ENCODE measurements around the gene TMEM91.
"Not testable (repeated sequence)": the region's sequence is repeated elsewhere in the genome, so short reads cannot be mapped to it uniquely, and the experiment has no call there.

TMEM91 gene

GRCh38 chr19:41407271-41407670 lies 30.9 kb downstream of the TMEM91 start:
- Histone ChIP-seq H3K9me3 (ENCODE audit: insufficient read depth, low read depth, low read length) (no peaks in the 10 kb centered on the region), H3K27ac (ENCODE audit: low read length) (no peak overlapping the region), H3K27me3 (ENCODE audit: insufficient read depth, low read length) (no peaks in the 10 kb centered on the region), H3K36me3 (ENCODE audit: insufficient read depth, low read depth, low read length) (no peaks in the 10 kb centered on the region), H3K4me1 (ENCODE audit: insufficient read depth, low read length) (no peaks in the 10 kb centered on the region; the same call in 1 of the 2 replicates), H3K9ac (ENCODE audit: low read depth, low read length) (peak overlapping the region; percentile 42), H3K4me3 (ENCODE audit: low read length) (no peak overlapping the region)

- no peaks in the 10 kb centered on the region for H3K36me3 ChIP-seq (ENCODE audit: insufficient read depth, low read depth, low read length)
- no peak overlapping the region for H3K27ac ChIP-seq (ENCODE audit: low read length)
- no peak overlapping the region for H3K9ac ChIP-seq (ENCODE audit: low read depth, low read length)
- no peaks in the 10 kb centered on the region for H3K9me3 ChIP-seq (ENCODE audit: insufficient read depth, low read depth, low read length)
- no peaks in the 10 kb centered on the region; the same call in 1 of the 2 replicates for H3K4me1 ChIP-seq (ENCODE audit: insufficient read depth, low read length)
- H3K27me3 ChIP-seq (ENCODE audit: insufficient read depth, low read length): no peaks in the 10 kb centered on the region
- H3K4me3 ChIP-seq (ENCODE audit: low read length): no peak overlapping the region
Observed at GRCh38 chr19:41408256-41408655, 31.9 kb downstream of the TMEM91 start.

- H3K36me3 ChIP-seq (ENCODE audit: insufficient read depth, low read depth, low read length); H3K27me3 ChIP-seq (ENCODE audit: insufficient read depth, low read length); H3K27ac ChIP-seq (ENCODE audit: low read length); H3K9ac ChIP-seq (ENCODE audit: low read depth, low read length); H3K4me1 ChIP-seq (ENCODE audit: insufficient read depth, low read length); H3K9me3 ChIP-seq (ENCODE audit: insufficient read depth, low read depth, low read length); H3K4me3 ChIP-seq (ENCODE audit: low read length): not testable (repeated sequence)
Observed at GRCh38 chr19:41408846-41409245, 32.5 kb downstream of the TMEM91 start.

- H3K9ac ChIP-seq (ENCODE audit: low read depth, low read length): no peak overlapping the region
- H3K27ac ChIP-seq (ENCODE audit: low read length): no peak overlapping the region
- no peaks in the 10 kb centered on the region; the same call in 1 of the 2 replicates for H3K4me1 ChIP-seq (ENCODE audit: insufficient read depth, low read length)
Observed at GRCh38 chr19:41409288-41409687, 33.0 kb downstream of the TMEM91 start.

GRCh38 chr19:41410336-41411054 lies 34.2 kb downstream of the TMEM91 start:
- no peak overlapping the region for H3K27ac ChIP-seq (ENCODE audit: low read length)
- no peaks in the 10 kb centered on the region for H3K27me3 ChIP-seq (ENCODE audit: insufficient read depth, low read length)
- no peak overlapping the region for H3K9ac ChIP-seq (ENCODE audit: low read depth, low read length)
- H3K36me3 ChIP-seq (ENCODE audit: insufficient read depth, low read depth, low read length): peaks cover 14% of the 10 kb centered on the region; the same call in 1 of the 2 replicates
- no peaks in the 10 kb centered on the region; the same call in 1 of the 2 replicates for H3K4me1 ChIP-seq (ENCODE audit: insufficient read depth, low read length)
- no peaks in the 10 kb centered on the region for H3K9me3 ChIP-seq (ENCODE audit: insufficient read depth, low read depth, low read length)
- no peak overlapping the region for H3K4me3 ChIP-seq (ENCODE audit: low read length)

More at GRCh38 chr19:41409288-41409687, 33.0 kb downstream of the TMEM91 start:
- H3K9me3 ChIP-seq (ENCODE audit: insufficient read depth, low read depth, low read length): no peaks in the 10 kb centered on the region
- H3K4me3 ChIP-seq (ENCODE audit: low read length): no peak overlapping the region
- H3K36me3 ChIP-seq (ENCODE audit: insufficient read depth, low read depth, low read length): 0 out of 2 replicates have a peak, but pooled peaks cover 4% of the 10 kb centered on the region
- H3K27me3 ChIP-seq (ENCODE audit: insufficient read depth, low read length): no peaks in the 10 kb centered on the region

GRCh38 chr19:41411100-41411967 lies 35.0 kb downstream of the TMEM91 start:
- Histone ChIP-seq H3K27ac (ENCODE audit: low read length) (no peak overlapping the region), H3K27me3 (ENCODE audit: insufficient read depth, low read length) (no peaks in the 10 kb centered on the region), H3K4me1 (ENCODE audit: insufficient read depth, low read length) (no peaks in the 10 kb centered on the region; the same call in 1 of the 2 replicates), H3K9ac (ENCODE audit: low read depth, low read length) (no peak overlapping the region), H3K9me3 (ENCODE audit: insufficient read depth, low read depth, low read length) (no peaks in the 10 kb centered on the region), H3K4me3 (ENCODE audit: low read length) (no peak overlapping the region), H3K36me3 (ENCODE audit: insufficient read depth, low read depth, low read length) (peaks cover 14% of the 10 kb centered on the region; the same call in 1 of the 2 replicates)

GRCh38 chr19:41411968-41412265 lies 35.6 kb downstream of the TMEM91 start:
- no peaks in the 10 kb centered on the region for H3K9me3 ChIP-seq (ENCODE audit: insufficient read depth, low read depth, low read length)

GRCh38 chr19:41412953-41413352 lies 36.6 kb downstream of the TMEM91 start:
- Histone ChIP-seq H3K9me3 (ENCODE audit: insufficient read depth, low read depth, low read length) (no peaks in the 10 kb centered on the region), H3K36me3 (ENCODE audit: insufficient read depth, low read depth, low read length) (peaks cover 14% of the 10 kb centered on the region; the same call in 1 of the 2 replicates), H3K9ac (ENCODE audit: low read depth, low read length) (no peak overlapping the region; the same call in 1 of the 2 replicates)

More at GRCh38 chr19:41411968-41412265, 35.6 kb downstream of the TMEM91 start:
- Histone ChIP-seq H3K4me1 (ENCODE audit: insufficient read depth, low read length) (no peaks in the 10 kb centered on the region; the same call in 1 of the 2 replicates), H3K9ac (ENCODE audit: low read depth, low read length) (no peak overlapping the region), H3K4me3 (ENCODE audit: low read length) (no peak overlapping the region), H3K27me3 (ENCODE audit: insufficient read depth, low read length) (no peaks in the 10 kb centered on the region), H3K36me3 (ENCODE audit: insufficient read depth, low read depth, low read length) (peaks cover 14% of the 10 kb centered on the region; the same call in 1 of the 2 replicates), H3K27ac (ENCODE audit: low read length) (no peak overlapping the region)

GRCh38 chr19:41413947-41414346 lies 37.6 kb downstream of the TMEM91 start:
- Histone ChIP-seq H3K4me1 (ENCODE audit: insufficient read depth, low read length) (no peaks in the 10 kb centered on the region), H3K9me3 (ENCODE audit: insufficient read depth, low read depth, low read length) (no peaks in the 10 kb centered on the region), H3K4me3 (ENCODE audit: low read length) (no peak overlapping the region), H3K27me3 (ENCODE audit: insufficient read depth, low read length) (no peaks in the 10 kb centered on the region), H3K27ac (ENCODE audit: low read length) (no peak overlapping the region), H3K9ac (ENCODE audit: low read depth, low read length) (no peak overlapping the region), H3K36me3 (ENCODE audit: insufficient read depth, low read depth, low read length) (peaks cover 19% of the 10 kb centered on the region)

More at GRCh38 chr19:41412953-41413352, 36.6 kb downstream of the TMEM91 start:
- Histone ChIP-seq H3K27me3 (ENCODE audit: insufficient read depth, low read length) (no peaks in the 10 kb centered on the region), H3K4me3 (ENCODE audit: low read length) (no peak overlapping the region), H3K4me1 (ENCODE audit: insufficient read depth, low read length) (no peaks in the 10 kb centered on the region), H3K27ac (ENCODE audit: low read length) (no peak overlapping the region)

GRCh38 chr19:41414461-41414860 lies 38.1 kb downstream of the TMEM91 start:
- no peaks in the 10 kb centered on the region for H3K4me1 ChIP-seq (ENCODE audit: insufficient read depth, low read length)
- peaks cover 23% of the 10 kb centered on the region for H3K36me3 ChIP-seq (ENCODE audit: insufficient read depth, low read depth, low read length)

GRCh38 chr19:41415154-41415571 lies 38.8 kb downstream of the TMEM91 start:
- Histone ChIP-seq H3K9me3 (ENCODE audit: insufficient read depth, low read depth, low read length) (no peaks in the 10 kb centered on the region), H3K27ac (ENCODE audit: low read length) (no peak overlapping the region), H3K4me3 (ENCODE audit: low read length) (no peak overlapping the region), H3K27me3 (ENCODE audit: insufficient read depth, low read length) (no peaks in the 10 kb centered on the region), H3K36me3 (ENCODE audit: insufficient read depth, low read depth, low read length) (peaks cover 26% of the 10 kb centered on the region), H3K9ac (ENCODE audit: low read depth, low read length) (no peak overlapping the region), H3K4me1 (ENCODE audit: insufficient read depth, low read length) (no peaks in the 10 kb centered on the region)

More at GRCh38 chr19:41414461-41414860, 38.1 kb downstream of the TMEM91 start:
- no peak overlapping the region for H3K4me3 ChIP-seq (ENCODE audit: low read length)
- no peaks in the 10 kb centered on the region for H3K9me3 ChIP-seq (ENCODE audit: insufficient read depth, low read depth, low read length)
- no peak overlapping the region for H3K9ac ChIP-seq (ENCODE audit: low read depth, low read length)
- H3K27ac ChIP-seq (ENCODE audit: low read length): no peak overlapping the region
- no peaks in the 10 kb centered on the region for H3K27me3 ChIP-seq (ENCODE audit: insufficient read depth, low read length)

Measured in iPS-20b (cell line).